HG02870 (cell line): ENCODE measurements around the gene POLR3B.

ENCODE experiments used
- ATAC-seq: cut with Tn5 transposase; IDR thresholded peaks from one replicate; pipeline ENCODE4 v1.9.1; 2021; ENCODE audit warnings: mild to moderate bottlenecking, moderate library complexity; ENCODE audit not compliant: unreplicated experiment

Gene POLR3B

DNA sequence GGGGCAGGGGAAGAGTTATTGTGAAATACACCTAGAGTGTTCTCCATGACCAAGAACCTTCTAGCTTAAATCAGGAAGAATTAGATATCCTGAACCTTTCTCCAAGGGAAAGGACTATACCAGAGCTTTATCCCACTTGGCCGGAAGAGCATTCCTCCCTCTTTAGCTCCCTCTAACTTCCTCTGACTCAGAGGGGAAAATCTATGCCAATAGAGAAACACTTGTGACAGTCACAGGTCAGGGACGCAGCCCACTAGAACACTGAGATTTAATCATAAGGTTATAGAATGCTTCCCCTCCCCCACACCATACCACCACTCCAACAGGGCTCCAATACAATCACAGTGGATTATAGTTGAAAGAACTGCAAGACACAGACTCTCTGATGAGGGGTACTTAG is 169.8 kb downstream of the POLR3B start:
- no peak for ATAC-seq

DNA sequence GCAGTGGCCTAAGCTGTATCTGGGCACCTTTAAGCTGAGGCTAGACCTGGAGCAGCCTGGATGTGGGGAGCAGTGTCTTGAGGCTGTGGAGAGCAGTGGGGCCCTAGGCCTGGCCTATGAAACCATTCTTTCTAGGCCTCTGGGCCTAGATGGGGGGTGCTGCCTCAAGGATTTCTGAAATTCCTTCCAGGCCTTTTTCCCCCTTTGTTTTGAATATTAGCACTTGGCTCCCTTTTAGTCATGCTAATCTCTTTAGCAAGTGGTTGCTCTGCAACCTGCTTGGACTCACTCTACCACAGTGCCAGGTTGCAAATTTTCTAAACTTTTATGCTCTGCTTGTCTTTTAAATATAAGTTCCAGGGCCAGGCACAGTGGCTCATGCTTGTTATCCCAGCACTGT is 183.7 kb downstream of the POLR3B start:
- ATAC-seq, result no peak

DNA sequence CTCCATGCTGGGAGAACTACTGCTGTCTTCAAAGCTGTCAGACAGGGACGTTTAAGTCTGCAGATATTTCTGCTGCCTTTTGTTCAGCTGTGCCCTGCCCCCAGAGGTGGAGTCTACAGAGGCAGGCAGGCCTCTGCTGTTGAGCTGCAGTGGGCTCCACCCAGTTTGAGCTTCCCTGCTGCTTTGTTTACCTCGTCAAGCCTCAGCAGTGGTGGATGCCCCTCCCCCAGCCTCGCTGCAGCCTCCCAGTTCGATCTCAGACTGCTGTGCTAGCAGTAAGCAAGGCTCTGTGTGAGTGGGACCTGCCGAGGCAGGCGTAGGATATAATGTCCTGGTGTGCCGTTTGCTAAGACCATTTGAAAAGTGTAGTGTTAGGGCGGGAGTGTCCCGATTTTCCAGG is 193.9 kb downstream of the POLR3B start:
- ATAC-seq, result no peak

DNA sequence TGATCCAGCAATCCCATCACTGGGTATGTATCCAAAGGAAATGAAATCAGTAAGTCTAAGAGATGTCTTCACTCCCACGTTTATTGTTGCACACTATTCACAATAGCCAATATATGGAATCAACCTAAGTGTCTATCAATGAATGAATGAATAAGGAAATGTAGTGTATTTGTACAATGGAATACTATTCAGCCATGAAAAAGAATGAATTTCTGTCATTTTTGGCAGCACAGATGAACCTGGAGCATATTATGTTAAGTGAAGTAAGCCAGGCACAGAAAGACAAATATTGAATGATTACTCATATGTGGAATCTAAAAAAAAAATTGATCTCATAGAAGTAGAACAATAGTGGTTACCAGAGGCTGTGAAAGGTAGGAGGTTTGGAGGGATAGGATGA is 194.7 kb downstream of the POLR3B start:
- no peak for ATAC-seq
